Activated CD4-positive, alpha-beta T cell treated with anti-CD3 and anti-CD28 coated beads, Interleukin-2, amount 50 U/mL, for 1 hour (primary cell): Measurements from ENCODE around the gene NEURL1B.
"Not testable (repeated sequence)": the region's sequence is repeated elsewhere in the genome, so short reads cannot be mapped to it uniquely, and the experiment has no call there.

Experiments
- DNase-seq: peaks from one replicate; pipeline ENCODE4 v3.0.0-alpha.2; 2020

NEURL1B gene

DNA sequence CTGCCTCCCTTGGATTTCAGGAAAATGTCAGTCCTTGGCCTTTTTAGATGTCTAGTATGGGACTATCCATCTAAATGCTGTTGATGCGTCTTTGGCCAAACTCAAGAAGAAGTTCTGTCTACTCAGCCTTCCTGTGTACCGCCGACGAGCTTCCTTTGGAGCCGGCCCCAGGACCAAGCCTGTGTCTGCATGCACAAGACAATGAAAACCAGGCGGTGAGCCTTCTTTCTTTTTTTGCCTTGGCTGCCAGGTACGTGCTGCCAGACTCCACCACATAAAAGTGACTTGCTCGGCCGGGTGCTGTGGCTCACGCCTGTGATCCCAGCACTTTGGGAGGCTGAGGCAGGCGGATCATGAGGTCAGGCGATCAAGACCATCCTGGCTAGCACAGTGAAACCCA lies 6.0 kb upstream of the NEURL1B start:
- no peak for DNase-seq

DNA sequence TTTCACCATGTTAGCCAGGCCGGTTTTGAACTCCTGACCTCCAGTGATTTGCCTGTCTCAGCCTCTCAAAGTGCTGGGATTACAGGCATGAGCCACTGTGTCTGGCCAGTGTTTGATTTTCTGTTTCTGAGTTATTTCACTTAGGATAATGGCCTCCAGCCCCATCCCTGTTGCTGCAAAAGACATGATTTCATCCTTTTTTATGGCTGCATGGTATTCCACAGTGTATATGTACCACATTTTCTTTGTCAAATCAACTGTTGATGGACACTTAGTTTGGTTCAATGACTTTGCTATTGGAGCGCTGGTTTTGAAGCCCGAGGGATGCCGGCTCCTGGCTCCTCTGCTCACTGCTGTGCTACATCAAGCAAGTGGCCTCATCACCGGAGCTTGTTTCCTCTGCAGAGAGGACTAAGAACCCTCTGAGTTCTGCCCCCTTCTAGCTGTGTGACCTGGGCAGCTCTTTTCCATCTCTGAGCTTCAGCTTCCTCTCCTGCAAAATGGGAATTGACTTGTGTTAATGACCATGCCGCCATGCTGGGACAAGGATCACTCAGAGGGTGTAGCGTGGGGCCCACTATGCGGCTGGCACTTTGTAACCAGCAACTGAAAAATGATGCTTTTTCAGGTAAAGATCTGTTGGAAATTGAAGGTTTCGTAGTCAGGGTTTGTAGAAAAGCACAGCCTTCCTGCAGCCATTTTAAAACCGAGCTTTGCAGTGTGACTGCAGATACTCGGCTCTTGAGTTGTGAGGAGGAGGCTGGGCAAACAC lies 4.6 kb upstream of the NEURL1B start:
- no peak for DNase-seq

DNA sequence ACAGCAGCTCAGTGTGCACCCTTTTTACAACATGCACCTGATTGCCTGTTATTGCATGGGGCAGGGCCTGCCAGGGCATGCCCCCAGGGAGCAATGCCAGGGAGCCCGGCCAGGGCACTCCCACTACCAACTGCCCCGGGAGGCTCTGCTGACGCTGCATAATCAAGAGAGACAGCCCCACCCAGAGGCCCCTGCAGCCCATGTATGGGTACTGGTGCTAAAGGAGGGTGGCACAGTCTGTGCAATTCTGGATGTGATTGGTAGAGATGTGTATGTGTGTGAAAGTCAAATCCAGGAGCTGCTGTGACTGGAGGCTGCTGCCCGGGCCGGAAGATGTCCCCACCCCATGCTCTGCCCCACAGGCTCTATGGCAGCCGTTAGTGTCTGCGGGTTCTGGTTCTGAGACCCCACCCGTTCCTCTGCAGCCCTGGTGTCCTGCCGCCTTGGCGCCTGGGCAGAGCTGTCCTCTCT lies 3.9 kb upstream of the NEURL1B start:
- no peak for DNase-seq

DNA sequence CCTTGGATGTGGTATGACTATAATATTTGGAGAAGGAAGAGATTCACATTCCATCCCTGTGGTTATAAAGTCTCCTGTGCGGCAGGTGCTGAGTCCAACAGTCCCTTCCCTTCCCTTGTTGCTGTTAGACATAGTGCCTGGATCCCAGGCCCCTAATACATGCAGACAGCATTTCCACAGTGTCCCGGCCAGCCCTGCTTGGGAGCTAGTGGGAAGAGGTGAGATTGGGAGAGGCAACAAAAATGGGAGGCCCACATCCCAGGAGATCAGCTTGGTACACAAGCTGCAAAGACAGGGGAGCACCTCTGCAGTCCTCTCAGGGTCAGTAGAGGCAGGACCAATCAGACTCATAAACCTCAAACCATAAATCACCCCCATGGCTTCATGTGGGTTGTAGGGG lies 3.3 kb upstream of the NEURL1B start:
- DNase-seq = no peak

DNA sequence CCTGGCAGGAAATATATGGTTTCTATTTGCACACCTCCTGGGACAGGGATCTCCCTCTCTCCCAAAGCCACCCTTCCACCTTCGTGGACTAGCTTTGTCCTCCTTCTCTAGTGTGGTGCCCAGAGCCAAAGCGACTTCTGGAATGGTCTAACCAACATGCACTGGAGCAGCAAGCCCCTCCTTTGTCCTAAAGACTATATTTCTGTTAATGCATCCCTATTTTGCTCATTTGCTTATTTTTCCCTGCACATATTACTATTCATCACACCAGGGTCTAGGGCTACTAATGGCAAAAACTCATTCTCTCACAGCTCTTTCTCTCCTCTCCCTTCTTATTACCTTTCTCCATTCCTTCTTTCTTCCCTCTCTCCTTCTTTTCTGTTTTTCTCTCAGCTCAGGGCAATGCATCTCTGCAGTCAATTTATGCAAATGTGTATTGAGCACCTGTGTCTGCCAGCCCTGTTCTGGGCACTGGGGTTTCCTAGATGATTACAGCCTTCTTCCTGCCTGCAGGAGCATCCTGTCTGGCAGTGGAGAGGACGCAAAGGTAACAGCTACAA lies 2.8 kb upstream of the NEURL1B start:
- DNase-seq = no peak

DNA sequence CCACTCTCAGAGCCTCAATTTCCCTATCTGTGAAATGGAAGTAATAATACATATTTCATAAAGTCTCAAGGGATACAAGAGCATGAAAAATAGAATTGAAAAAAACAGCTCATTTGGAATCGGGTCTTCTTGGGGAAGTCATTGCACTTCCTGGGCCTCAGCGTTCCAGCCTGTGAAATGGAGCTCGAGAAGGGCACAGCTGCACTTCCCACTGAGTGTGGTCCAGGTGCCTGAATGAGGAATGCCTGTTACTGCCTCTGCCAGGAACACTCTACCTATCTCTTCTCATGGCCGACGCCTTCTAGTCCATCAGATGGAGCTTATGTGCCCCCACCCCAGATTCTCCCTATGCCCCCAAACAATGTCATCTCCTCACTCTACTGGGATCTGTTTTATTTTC lies 924 bp upstream of the NEURL1B start:
- DNase-seq = no peak

DNA sequence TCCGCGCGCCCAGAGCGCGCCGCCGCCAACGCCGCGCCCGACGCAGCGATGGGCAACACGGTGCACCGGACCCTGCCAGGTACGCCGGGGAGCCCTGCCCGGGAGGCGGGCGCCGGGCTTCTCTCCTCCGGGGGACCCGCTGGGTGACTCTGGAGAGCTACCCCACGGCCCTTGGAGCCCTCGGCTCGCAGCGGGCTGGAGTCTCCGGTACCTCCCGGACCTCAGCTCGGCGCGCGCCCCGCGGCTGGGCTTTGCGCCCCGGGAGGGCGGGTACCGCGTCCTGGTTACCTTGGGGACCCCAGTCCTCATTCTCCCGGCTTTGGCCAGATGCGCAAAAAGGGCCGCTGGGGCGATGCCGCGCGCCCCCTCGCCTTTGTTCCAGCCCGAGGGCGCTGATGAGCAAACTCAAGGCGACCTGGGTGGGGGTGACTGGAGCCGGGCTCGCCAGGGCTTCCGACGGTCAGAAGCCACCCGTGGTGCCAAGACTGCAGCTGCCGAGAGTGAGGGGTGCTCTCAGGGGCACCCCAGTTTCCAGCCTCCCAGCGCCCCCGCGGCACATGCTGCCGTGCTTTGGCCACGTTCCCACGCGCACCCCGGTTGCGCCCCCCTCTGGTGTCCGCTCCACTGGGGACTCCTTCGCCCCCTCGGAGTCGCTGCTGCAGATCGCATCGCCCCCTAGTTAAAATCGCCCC lies 442 bp downstream of the NEURL1B start:
- no peak for DNase-seq

DNA sequence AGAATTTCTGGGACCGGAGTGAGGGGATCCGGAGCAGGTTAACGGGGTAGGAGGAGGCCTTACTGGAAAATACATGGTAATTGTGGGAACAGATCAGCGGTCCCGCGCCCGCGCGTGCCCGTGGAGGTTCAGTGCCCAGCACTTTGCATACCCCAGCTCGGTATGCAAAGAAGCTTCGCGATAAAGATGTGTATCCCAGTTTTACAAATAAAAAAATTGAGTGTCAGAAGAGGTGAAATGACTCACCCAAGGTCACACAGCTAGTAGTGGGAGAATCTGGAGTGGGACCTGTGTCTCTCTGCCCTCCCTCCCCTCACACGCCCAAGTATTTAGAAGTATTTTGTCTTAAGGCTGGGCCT lies 967 bp downstream of the NEURL1B start:
- DNase-seq = no peak

DNA sequence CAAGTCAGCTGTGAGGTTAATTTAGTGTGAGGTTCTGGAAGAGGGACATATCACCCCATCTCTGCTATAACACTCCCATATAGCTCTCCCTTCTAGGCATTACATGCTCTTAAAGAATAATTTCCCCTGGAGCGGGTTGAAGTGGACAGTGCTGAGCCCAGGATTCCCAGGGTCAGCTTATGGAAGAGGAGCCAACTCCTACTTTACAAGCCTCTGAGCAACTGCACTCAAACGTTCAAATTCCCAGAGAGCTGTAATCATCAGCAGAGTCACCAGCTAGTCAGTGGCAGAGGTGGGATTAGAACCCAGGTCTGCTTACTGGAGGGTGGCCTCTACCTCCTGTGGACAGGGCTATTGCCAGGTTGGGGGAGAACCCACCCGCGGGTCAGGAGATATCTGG lies 1.4 kb downstream of the NEURL1B start:
- DNase-seq = no peak

DNA sequence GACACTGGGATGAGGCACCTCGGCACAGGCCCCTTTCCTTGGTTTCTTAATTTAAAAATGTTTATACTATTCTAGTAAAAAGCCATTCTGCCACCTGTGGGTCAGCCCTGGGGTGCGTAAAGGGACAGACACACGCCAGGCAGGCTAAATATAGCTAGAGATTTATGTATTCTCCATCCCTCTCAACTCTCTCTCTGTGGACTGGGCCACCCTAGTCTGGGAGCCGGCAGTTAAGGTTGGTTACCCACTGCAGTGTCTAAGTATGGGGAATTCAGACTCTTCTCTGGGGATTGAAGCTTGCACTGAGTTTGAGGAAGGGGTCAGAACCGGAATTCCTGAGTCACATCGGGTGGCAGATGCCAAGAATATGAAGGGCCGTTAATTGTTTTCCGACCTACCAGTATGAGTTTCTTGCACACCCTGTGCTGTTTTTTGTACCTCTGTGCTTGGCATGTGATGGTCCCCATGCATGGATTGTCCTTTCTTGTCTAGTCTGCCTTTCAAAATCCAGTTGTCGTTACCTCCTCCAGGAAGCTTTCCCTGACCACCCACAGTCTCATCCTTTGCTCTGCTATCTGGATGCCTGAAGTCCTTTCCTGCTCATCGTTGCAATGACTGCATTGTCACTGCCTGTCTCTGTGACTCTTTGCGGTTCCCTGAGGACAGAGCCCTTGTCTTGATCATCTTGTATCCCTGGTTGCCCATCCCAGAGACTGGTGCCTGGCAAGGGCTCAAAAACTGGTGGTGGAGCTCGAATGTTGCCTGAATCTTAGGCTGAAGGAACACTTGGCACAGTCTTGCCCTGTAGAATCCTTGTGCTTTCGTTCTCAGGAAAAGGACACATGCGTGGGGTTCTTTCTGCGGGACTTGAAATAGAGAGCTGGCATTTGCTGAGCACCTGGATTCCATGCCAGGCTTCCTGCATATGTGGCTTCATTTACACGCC lies 2.1 kb downstream of the NEURL1B start:
- DNase-seq = no peak

DNA sequence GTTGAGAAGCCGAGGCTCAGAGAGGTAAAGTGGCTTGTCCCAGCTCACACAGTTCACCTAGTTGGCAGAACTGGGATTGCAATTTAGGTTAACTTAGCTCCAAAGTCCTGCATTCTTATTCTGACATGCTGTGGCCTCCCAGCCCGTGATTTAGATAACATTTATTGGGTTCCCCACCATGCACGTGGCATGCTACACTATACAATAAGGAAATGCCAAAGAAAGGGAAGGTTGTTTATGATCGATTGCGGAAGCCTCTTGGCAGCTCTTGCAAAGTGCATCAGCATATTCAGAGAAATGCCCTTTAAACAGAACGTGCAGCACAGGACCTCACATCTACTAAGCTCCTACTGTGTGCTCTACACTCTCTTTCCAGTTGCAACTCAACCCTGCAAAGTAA lies 3.2 kb downstream of the NEURL1B start:
- DNase-seq = no peak

DNA sequence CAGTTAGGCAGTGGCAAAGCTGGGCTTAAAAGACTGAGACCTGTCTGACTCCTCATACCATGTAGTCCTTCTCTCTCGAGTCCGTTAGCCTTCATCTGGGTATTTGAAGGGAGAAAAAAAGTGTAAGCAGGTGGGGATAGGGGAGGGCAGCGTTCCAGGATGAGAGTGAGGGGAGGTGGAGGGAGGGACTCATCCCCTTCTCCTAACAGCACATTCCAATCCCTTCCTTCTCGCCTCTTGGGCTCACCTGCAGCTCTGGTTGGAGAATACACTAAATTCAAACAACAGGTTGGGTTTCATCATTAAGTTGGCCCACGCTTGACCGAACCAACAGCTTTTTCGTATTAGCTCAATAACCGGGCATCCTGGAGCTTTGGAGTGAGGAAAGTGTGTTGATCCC lies 3.6 kb downstream of the NEURL1B start:
- DNase-seq = no peak

DNA sequence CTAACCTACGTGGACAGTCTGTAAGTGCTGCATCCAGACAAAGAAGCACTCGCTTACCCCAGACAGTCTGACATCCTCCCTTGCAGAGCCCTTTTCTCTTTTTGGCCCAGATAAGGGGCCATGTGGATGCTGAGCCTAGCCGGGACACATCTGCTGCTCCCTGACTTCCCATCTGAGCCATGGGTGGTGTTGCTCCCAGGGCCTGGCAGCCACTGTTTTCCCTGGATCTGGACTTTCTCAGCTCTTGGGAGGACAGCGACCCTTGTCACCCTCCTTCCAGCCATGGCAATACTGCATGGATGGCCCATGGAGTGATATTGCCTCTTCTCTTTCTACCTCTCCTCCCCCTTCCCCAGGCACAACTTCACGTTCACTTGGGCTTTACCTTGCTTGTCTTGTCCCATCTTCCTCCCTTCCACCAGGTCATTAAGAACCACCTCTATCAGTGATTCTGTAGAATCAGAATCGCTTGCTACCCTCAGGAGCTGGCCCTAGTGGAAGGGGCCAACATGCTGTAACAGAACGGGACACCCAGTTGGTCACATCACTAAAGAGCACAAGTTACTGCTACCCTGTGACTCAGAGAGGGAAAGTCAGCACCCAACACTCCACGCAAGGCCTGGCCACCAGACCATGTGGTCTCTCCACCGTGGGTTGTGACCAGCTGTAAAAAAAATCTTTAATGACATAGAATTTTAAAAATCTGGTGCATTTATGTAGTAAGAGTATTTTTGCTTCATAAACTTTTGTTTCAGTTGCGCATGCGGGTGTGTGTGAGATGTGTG lies 4.4 kb downstream of the NEURL1B start:
- no peak for DNase-seq

DNA sequence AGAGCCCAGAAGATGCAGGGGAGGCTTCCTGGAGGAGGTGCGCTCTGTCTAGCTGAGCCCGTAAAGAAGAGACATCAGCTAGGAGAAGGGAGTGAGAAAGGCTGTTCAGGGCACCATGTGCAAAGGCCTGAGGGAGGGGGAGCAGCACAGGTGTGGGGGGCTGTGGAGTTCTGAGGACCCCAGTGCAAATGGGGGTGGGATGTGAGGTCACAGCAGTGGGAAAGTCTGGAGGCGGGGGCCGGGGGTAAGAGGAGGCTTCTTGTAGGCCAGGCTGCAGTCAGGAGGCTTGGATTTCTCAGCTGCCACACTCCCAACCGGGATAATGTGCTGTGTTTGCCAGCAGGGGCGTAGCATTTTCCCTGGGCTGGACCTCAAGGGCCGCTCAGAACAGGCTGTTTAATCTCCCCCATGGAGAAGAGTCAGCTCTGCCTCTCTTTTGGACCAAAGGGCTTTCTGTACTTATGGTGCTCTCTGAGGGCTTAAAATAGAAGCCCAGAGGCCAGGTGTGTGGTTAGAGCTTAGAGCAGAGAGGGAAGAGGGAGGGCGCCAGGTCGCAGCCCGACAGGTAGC lies 5.7 kb downstream of the NEURL1B start:
- no peak for DNase-seq

DNA sequence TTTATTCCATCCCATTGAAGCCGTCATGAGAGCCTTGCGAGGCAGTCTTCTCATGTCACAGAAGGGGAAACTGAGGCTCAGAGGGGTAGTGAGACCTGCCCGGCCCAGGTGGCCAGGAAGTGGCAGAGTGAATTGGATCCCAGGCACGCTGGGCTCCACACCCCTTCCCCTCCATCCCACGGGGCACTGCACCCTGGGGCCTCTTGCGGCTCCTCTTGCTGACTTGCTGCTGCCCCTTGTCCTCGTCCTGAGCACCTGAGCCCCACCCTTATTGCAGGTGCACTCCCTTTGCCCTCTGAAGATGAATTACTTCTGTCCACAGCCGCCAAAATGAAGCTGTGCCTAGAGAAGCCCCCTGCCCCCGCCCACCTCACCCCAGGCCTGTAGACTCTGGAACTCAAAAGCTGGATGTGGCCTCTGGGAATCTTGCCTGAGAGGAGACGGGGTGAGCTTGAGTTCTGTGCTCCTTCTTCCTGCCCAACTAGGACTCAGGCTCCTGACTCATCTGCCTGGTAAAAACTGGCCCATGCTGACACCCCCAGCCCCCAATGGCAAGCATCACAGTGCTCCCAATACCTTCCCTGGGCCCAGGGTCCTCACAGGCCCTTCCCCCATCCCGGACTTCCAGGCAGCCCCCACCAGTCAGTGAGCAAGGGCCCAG lies 6.4 kb downstream of the NEURL1B start:
- DNase-seq = no peak

DNA sequence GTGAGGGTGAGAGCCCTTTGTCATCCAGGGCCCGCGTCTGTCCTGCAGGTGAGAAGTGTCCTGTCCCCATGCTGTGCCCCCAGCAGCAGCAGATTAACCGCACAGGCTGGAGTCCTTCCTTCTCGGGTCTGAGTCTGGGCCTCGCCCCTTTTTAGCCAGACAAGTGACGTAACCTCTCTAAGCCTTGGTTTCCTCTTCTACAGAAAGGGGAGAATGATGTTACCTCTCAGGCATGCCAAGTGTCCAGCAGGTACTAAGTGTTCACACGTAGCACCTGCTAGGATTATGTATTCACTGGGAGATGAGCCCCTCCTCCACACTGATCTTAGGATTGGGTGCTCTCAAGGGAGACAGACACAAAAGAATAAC lies 6.9 kb downstream of the NEURL1B start:
- no peak for DNase-seq

DNA sequence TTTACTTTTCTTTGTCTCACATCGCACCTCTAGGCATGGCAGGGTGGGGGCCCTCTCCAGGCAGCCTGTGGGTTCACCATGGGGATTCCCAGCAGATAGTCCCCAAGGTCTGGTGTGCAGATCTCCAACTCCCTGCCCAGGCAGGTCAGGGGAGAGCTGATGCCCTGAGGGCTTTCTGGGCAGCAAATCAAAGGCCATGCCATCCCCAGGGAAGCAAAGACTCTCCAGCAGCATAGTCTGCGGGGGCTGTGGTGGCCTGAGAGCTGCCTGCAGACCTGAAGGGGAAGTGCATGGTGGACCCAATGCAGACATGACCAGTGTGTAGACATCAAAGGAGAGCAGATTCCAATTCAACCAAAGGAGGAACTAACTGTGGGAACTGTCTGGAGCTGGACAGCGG lies 7.7 kb downstream of the NEURL1B start:
- no peak for DNase-seq

DNA sequence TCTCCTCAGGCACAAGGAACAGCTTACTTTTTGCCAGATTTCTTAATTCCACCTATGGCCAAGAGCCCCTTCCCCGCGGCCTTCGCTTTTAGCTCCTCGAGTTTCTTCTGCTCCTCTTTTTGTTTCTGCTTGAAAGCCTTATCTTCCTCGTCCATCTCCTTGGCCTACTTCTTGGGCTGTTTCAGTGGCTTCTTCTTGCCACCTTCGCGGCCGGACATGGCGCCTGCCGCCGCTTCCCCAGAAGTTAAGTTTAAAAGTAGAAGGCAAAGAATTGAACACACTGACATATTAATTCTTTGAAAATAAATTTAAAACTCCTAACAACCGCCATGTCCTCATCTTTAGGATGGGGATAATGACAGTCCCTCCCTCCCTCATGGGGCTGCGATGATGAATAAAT lies 15.4 kb downstream of the NEURL1B start:
- not testable (repeated sequence) for DNase-seq

DNA sequence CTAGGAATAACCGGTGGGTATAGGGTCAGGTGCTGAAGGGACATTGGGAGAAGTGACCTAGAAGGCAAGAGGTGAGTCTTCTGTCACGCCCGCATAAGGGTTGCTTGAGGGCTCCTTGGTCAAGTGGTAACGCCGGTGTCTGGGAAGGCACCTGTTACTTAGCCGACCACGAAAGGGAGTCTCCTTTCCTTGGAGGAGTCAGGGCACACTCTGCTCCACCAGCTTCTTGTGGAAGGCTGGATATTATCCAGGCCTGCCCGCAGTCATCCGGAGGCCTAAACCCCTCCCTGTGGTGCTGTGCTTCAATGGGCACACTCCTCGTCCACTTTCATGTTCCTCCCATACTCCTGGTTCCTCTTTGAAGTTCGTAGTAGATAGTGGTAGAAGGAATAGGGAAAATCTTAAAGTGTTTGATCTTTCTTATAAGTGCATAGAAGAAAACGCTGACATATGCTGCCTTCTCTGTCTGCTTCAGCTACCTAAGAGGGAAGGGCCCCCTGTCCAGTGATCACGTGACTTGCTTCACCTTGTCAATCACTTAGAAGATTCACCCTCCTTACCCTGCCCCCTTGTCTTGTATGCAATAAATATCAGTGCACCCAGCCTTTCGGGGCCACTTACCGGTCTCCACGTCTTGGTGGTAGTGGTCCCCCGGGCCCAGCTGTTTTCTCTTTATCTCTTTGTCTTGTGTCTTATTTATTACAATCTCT lies 16.6 kb downstream of the NEURL1B start:
- not testable (repeated sequence) for DNase-seq

DNA sequence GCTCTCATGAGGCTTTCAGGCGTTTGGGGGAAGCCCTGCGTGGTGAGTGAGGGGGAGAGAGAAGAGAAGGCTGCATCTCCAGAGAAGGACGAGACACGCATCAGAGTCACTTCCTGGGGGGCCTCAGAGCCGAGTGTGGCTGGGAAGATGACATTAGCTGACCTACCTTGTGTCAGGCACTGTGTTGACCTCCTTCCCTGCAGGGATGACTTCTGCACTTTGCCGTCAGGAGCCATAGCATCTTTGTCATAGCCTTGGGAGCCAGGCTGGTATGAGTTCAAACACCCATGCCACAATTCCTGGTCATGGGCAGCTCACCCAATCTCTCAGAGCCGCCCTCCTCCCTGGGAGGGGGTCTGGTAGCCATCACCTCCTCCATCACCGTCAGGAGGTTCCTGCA lies 17.3 kb downstream of the NEURL1B start:
- no peak for DNase-seq

DNA sequence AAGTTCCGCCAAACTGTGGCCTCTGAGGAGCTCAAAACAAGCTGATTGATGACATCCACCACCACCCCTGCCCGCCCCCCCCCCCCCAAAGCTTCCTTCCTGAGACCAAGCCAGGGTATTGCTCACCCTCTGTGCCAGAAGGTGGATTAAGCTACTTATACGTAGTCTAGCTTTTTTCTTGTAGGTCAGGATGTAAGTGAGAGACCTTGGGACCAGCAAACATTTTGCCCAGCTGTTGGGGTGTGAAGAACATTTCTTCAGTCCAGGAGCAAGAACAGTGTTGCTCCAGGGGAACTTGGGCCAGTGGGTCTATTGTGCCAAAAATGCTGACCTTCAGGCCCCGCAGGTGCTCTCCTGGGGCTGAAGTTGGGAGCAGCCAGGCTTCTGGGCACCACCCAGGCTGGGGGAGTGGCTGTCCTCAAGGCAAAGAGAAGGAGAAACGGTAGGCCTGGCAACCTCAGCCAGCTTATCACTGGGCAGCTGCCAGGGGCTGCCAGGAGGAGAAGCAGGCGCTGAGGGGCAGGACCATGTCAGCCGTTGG lies 18.0 kb downstream of the NEURL1B start:
- DNase-seq = no peak
